A549 (cell line): Measurements from ENCODE around the gene HIC1.

ENCODE experiments used
- BHLHE40 ChIP-seq: IDR thresholded peaks from 2 replicates; pipeline ENCODE4 v1.6.1; 2012; ENCODE audit warnings: low read depth, low read length, inconsistent platforms
- CHD4 ChIP-seq: fragments of 200-600 bp; sonication (generic); IDR thresholded peaks from 2 replicates; pipeline ENCODE4 v1.6.1; 2016; ENCODE audit warnings: antibody characterized with exemption, mild to moderate bottlenecking, borderline replicate concordance
- GATA3 ChIP-seq: IDR thresholded peaks from 2 replicates; pipeline ENCODE4 v1.6.1; 2012; ENCODE audit warnings: borderline replicate concordance
- HDAC2 ChIP-seq: fragments of 200-600 bp; sonication (generic); IDR thresholded peaks from 2 replicates; pipeline ENCODE4 v1.6.1; 2016
- JUN ChIP-seq, 2 experiments: fragments of >200 bp; sonication (Bioruptor Twin); formaldehyde crosslinking; IDR thresholded peaks; 2 replicates in 1 of 2; 3 replicates in 1 of 2; pipeline ENCODE4 v1.6.1; 2016 to 2017
- JUNB ChIP-seq: fragments of >200 bp; sonication (Bioruptor Twin); formaldehyde crosslinking; IDR thresholded peaks from 2 replicates; pipeline ENCODE4 v1.6.1; 2016
- KDM1A ChIP-seq: fragments of 200-600 bp; sonication (generic); IDR thresholded peaks from 2 replicates; pipeline ENCODE4 v1.6.1; 2016; ENCODE audit warnings: low read depth, mild to moderate bottlenecking
- POLR2A ChIP-seq: IDR thresholded peaks from 2 replicates; pipeline ENCODE4 v1.6.1; 2012; ENCODE audit warnings: mild to moderate bottlenecking, low read length
- RCOR1 ChIP-seq: fragments of 150-350 bp; IDR thresholded peaks from 2 replicates; pipeline ENCODE4 v1.6.1; 2014; ENCODE audit warnings: antibody characterized with exemption, low read length, low read depth
- SMC3 ChIP-seq: fragments of >200 bp; sonication (Bioruptor Twin); formaldehyde crosslinking; IDR thresholded peaks from 3 replicates; pipeline ENCODE4 v1.6.1; 2018; ENCODE audit warnings: inconsistent platforms
- ZFP36 ChIP-seq: fragments of 450-650 bp; IDR thresholded peaks from 2 replicates; pipeline ENCODE4 v1.6.1; 2014; ENCODE audit warnings: borderline replicate concordance; ENCODE audit not compliant: partially characterized antibody
- TF ChIP-seq, protein P1 (sequence below): fragments of >200 bp; sonication (Bioruptor Twin); formaldehyde crosslinking; IDR thresholded peaks from 3 replicates; pipeline ENCODE4 v1.5.1; 2016
- TF ChIP-seq, protein P2 (sequence below): fragments of 250-450 bp; sonication (Bioruptor Pico); IDR thresholded peaks from 2 replicates; pipeline ENCODE4 v1.5.0; 2021; ENCODE audit warnings: mild to moderate bottlenecking, moderate library complexity, borderline replicate concordance

DNA sequence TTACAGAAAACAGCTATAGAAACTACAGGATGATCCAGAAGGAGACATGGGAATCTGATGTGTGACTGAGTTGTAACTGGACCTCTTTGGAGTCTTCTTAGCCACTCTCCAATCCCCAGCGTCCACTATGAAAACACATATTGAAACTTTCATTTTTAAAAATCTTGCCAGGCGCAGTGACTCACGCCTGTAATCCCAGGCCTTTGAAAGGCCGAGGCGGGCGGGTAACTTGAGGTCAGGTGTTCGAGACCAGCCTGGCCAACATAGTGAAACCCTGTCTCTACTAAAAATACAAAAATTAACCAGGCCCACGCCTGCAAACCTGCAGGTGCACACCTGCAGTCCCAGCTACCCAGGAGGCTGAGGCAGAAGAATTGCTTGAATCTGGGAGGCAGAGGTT, 53.3 kb downstream of the HIC1 start:
- TF ChIP-seq JUN (IDR thresholded peaks at IDR 0.05) (no peak), RCOR1 (no peak), CHD4 (no peak), POLR2A (no peak), GATA3 (no peak), SMC3 (no peak), KDM1A (no peak), JUNB (no peak), BHLHE40 (no peak), ZFP36 (no peak), HDAC2 (no peak)
- TF ChIP-seq, protein P1, sequence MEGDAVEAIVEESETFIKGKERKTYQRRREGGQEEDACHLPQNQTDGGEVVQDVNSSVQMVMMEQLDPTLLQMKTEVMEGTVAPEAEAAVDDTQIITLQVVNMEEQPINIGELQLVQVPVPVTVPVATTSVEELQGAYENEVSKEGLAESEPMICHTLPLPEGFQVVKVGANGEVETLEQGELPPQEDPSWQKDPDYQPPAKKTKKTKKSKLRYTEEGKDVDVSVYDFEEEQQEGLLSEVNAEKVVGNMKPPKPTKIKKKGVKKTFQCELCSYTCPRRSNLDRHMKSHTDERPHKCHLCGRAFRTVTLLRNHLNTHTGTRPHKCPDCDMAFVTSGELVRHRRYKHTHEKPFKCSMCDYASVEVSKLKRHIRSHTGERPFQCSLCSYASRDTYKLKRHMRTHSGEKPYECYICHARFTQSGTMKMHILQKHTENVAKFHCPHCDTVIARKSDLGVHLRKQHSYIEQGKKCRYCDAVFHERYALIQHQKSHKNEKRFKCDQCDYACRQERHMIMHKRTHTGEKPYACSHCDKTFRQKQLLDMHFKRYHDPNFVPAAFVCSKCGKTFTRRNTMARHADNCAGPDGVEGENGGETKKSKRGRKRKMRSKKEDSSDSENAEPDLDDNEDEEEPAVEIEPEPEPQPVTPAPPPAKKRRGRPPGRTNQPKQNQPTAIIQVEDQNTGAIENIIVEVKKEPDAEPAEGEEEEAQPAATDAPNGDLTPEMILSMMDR: no peak
- TF ChIP-seq, protein P2, sequence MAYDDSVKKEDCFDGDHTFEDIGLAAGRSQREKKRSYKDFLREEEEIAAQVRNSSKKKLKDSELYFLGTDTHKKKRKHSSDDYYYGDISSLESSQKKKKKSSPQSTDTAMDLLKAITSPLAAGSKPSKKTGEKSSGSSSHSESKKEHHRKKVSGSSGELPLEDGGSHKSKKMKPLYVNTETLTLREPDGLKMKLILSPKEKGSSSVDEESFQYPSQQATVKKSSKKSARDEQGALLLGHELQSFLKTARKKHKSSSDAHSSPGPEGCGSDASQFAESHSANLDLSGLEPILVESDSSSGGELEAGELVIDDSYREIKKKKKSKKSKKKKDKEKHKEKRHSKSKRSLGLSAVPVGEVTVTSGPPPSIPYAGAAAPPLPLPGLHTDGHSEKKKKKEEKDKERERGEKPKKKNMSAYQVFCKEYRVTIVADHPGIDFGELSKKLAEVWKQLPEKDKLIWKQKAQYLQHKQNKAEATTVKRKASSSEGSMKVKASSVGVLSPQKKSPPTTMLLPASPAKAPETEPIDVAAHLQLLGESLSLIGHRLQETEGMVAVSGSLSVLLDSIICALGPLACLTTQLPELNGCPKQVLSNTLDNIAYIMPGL (CRISPR knock-in tag): no peak
